ENCODE results near the gene SAFB. TPM values are rescaled to one million over a fixed set of nuclear protein-coding genes. Genes with fewer than 3 reads are reported as not detected.
A peak's percentile ranks its signal among the peaks of the same experiment; 100 is the strongest.

Gene SAFB
- total RNA-seq, 1 donor from 2014 or later, result 139 TPM

GRCh38 chr19:5663904-5664303 lies 41.0 kb downstream of the SAFB start:
- H3K27ac Mint-ChIP-seq, result no peak overlapping the region
- TF ChIP-seq, protein P1, sequence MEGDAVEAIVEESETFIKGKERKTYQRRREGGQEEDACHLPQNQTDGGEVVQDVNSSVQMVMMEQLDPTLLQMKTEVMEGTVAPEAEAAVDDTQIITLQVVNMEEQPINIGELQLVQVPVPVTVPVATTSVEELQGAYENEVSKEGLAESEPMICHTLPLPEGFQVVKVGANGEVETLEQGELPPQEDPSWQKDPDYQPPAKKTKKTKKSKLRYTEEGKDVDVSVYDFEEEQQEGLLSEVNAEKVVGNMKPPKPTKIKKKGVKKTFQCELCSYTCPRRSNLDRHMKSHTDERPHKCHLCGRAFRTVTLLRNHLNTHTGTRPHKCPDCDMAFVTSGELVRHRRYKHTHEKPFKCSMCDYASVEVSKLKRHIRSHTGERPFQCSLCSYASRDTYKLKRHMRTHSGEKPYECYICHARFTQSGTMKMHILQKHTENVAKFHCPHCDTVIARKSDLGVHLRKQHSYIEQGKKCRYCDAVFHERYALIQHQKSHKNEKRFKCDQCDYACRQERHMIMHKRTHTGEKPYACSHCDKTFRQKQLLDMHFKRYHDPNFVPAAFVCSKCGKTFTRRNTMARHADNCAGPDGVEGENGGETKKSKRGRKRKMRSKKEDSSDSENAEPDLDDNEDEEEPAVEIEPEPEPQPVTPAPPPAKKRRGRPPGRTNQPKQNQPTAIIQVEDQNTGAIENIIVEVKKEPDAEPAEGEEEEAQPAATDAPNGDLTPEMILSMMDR (IDR thresholded peaks at IDR 0.05; ENCODE audit: unreplicated experiment), result no peak
- peaks cover 37% of the 10 kb centered on the region for H3K36me3 Mint-ChIP-seq
- H3K27me3 Mint-ChIP-seq (ENCODE audit: low read depth), result no peaks in the 10 kb centered on the region
- no peak overlapping the region for H3K4me3 Mint-ChIP-seq
- DNase-seq (ENCODE audit: low spot score in 2 of 2, unreplicated experiment in 2 of 2), result no peak
- H3K9me3 Mint-ChIP-seq, result no peaks in the 10 kb centered on the region
- peaks cover 4% of the 10 kb centered on the region for H3K4me1 Mint-ChIP-seq

DNA sequence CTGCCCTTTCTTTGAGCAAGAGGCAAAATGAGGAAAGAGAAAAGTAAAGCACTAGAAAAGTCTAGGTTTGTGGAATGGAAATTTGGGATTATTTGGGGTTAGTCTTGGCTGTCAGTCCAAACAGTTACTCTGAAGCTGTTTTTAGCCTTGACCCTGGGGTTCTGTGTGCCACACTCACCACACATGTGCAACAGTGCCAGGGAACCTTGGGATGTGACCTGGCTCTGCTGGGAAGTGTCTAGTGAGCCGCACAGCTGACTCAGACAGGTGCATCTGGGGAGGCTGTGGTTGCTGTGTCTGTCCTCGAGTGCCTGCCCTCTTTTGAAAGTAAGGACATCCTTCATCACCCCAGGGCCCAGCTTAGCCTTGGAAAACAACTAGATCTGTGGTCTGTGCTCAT lies 41.6 kb downstream of the SAFB start:
- H3K27me3 Mint-ChIP-seq (ENCODE audit: low read depth), result no peaks in the 10 kb centered on the region
- TF ChIP-seq, protein P1 (IDR thresholded peaks at IDR 0.05; ENCODE audit: unreplicated experiment), result no peak
- H3K9me3 Mint-ChIP-seq, result no peaks in the 10 kb centered on the region
- H3K4me3 Mint-ChIP-seq, result no peak overlapping the region
- H3K36me3 Mint-ChIP-seq, result peaks cover 40% of the 10 kb centered on the region
- no peak overlapping the region for H3K27ac Mint-ChIP-seq
- peaks cover 4% of the 10 kb centered on the region for H3K4me1 Mint-ChIP-seq
- no peak for DNase-seq (ENCODE audit: low spot score in 2 of 2, unreplicated experiment in 2 of 2)

- Mint-ChIP-seq H3K4me3 (no peak overlapping the region), H3K27me3 (ENCODE audit: low read depth) (no peaks in the 10 kb centered on the region), H3K27ac (no peak overlapping the region), H3K9me3 (no peaks in the 10 kb centered on the region), H3K4me1 (peaks cover 4% of the 10 kb centered on the region), H3K36me3 (peaks cover 37% of the 10 kb centered on the region)
- TF ChIP-seq, protein P1 (IDR thresholded peaks at IDR 0.05; ENCODE audit: unreplicated experiment), result no peak
- DNase-seq (ENCODE audit: low spot score in 2 of 2, unreplicated experiment in 2 of 2), result no peak
Observed at GRCh38 chr19:5665781-5666513, 43.1 kb downstream of the SAFB start.

GRCh38 chr19:5666921-5667610 lies 44.2 kb downstream of the SAFB start:
- peaks cover 36% of the 10 kb centered on the region for H3K36me3 Mint-ChIP-seq

GRCh38 chr19:5667751-5668271 lies 44.9 kb downstream of the SAFB start:
- Mint-ChIP-seq H3K36me3 (peaks cover 36% of the 10 kb centered on the region), H3K27me3 (ENCODE audit: low read depth) (no peaks in the 10 kb centered on the region), H3K9me3 (no peaks in the 10 kb centered on the region), H3K4me3 (no peak overlapping the region), H3K27ac (peak overlapping the region; percentile 56), H3K4me1 (peaks cover 4% of the 10 kb centered on the region)
- TF ChIP-seq, protein P1 (IDR thresholded peaks at IDR 0.05; ENCODE audit: unreplicated experiment), result no peak
- no peak for DNase-seq (ENCODE audit: low spot score in 2 of 2, unreplicated experiment in 2 of 2)

More at GRCh38 chr19:5666921-5667610, 44.2 kb downstream of the SAFB start:
- Mint-ChIP-seq H3K27me3 (ENCODE audit: low read depth) (no peaks in the 10 kb centered on the region), H3K4me1 (peaks cover 4% of the 10 kb centered on the region), H3K9me3 (no peaks in the 10 kb centered on the region), H3K27ac (peak overlapping the region; percentile 56), H3K4me3 (no peak overlapping the region)
- no peak for DNase-seq (ENCODE audit: low spot score in 2 of 2, unreplicated experiment in 2 of 2)
- TF ChIP-seq, protein P1 (IDR thresholded peaks at IDR 0.05; ENCODE audit: unreplicated experiment), result no peak
